Brain pericyte (primary cell): ENCODE data around the gene MAPK8IP3.
"Not testable (repeated sequence)": the region's sequence is repeated elsewhere in the genome, so short reads cannot be mapped to it uniquely, and the experiment has no call there.

Experiments used
- DNase-seq: peaks from one replicate; pipeline ENCODE4 v3.0.0-alpha.2; 2012; ENCODE audit warnings: low read depth, low spot score

Gene MAPK8IP3

GRCh38 chr16:1712791-1713261, 6.8 kb downstream of the MAPK8IP3 start:
- no peak for DNase-seq

- no peak for DNase-seq
These were observed 7.3 kb downstream of the MAPK8IP3 start for GRCh38 chr16:1713331-1713730.

GRCh38 chr16:1713933-1714332, 7.9 kb downstream of the MAPK8IP3 start:
- no peak for DNase-seq

GRCh38 chr16:1715220-1715619, 9.2 kb downstream of the MAPK8IP3 start:
- no peak for DNase-seq

GRCh38 chr16:1718236-1718635, 12.2 kb downstream of the MAPK8IP3 start:
- not testable (repeated sequence) for DNase-seq

- not testable (repeated sequence) for DNase-seq
These were observed 13.7 kb downstream of the MAPK8IP3 start for GRCh38 chr16:1719559-1720229.

- no peak for DNase-seq
These were observed 15.4 kb downstream of the MAPK8IP3 start for GRCh38 chr16:1721372-1721771.

- no peak for DNase-seq
These were observed 17.6 kb downstream of the MAPK8IP3 start for GRCh38 chr16:1723450-1724147.

- no peak for DNase-seq
These were observed 18.5 kb downstream of the MAPK8IP3 start for GRCh38 chr16:1724491-1724890.

GRCh38 chr16:1726661-1727502, 20.9 kb downstream of the MAPK8IP3 start:
- DNase-seq: no peak

- DNase-seq: no peak
These were observed 21.9 kb downstream of the MAPK8IP3 start for GRCh38 chr16:1727651-1728624.

GRCh38 chr16:1729026-1729425, 23.0 kb downstream of the MAPK8IP3 start:
- DNase-seq: no peak

GRCh38 chr16:1729445-1729844, 23.4 kb downstream of the MAPK8IP3 start:
- DNase-seq: no peak

- no peak for DNase-seq
These were observed 25.1 kb downstream of the MAPK8IP3 start for GRCh38 chr16:1731073-1731472.

GRCh38 chr16:1731603-1732002, 25.6 kb downstream of the MAPK8IP3 start:
- DNase-seq: no peak

GRCh38 chr16:1732071-1732470, 26.1 kb downstream of the MAPK8IP3 start:
- DNase-seq: no peak

- not testable (repeated sequence) for DNase-seq
These were observed 26.6 kb downstream of the MAPK8IP3 start for GRCh38 chr16:1732551-1732987.

GRCh38 chr16:1734123-1734522, 28.1 kb downstream of the MAPK8IP3 start:
- no peak for DNase-seq

- no peak for DNase-seq
These were observed 28.8 kb downstream of the MAPK8IP3 start for GRCh38 chr16:1734816-1735215.

- no peak for DNase-seq
These were observed 34.2 kb downstream of the MAPK8IP3 start for GRCh38 chr16:1740234-1740633.
